ENCODE measurements around the gene HSD17B14. TPM values are rescaled to one million over a fixed set of nuclear protein-coding genes. Genes with fewer than 3 reads are reported as not detected.

Gene HSD17B14
- total and polyA plus RNA-seq, 9 of the 15 experiments (the other 6 are each of a cell fraction or from before 2014, with no cell fraction given), result 0.16 TPM; not detected in 8

DNA sequence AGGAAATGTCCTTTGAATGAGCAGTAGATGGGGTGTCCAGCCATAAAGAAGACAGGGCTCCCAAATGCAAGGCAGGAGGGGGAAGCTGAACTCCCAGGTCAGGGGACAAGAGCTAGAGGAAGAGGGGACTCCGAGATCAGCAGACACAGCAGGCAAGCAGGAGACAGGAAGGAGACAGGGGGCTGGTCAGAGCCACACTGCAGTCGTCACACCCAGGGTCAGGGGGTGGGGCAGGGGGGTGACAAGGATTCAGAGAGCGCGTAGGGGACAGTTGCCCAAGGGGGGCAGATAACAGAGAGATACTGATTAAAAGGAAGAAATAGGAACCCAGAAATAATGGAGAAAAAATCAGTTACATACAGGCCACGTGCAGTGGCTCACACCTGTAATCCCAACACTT, 3.2 kb downstream of the HSD17B14 start:
- Histone ChIP-seq H3K4me3 (no peak overlapping the region), H3K27ac (ENCODE audit: extremely low read depth, low read depth, low read length) (no peak overlapping the region), H2AFZ (ENCODE audit: low read depth, low read length) (no peak overlapping the region), H4K20me1 (replicated peaks; ENCODE audit: control insufficient read depth, insufficient read depth, low read length) (no peaks in the 10 kb centered on the region), H3K9me3 (replicated peaks; ENCODE audit: control insufficient read depth, insufficient read depth, low read depth, low read length) (no peaks in the 10 kb centered on the region), H3K36me3 (ENCODE audit: control insufficient read depth, insufficient read depth, low read length) (no peaks in the 10 kb centered on the region; the same call in 1 of the 3 replicates), H3K27me3 (ENCODE audit: control insufficient read depth in 2 of 2, insufficient read depth in 2 of 2, low read length in 2 of 2) (no peaks in the 10 kb centered on the region), H3K9ac (ENCODE audit: insufficient read depth in 1 of 2, low read depth in 2 of 2, low read length in 2 of 2) (peak overlapping the region in 1 of 2 experiments; percentile 47; a peak in 2 of 4 replicates), H3K4me1 (replicated peaks in 1 of 2; ENCODE audit: control insufficient read depth in 2 of 2, insufficient read depth in 2 of 2, low read length in 2 of 2) (peaks cover 17 to 46% of the 10 kb centered on the region in 2 experiments), H3K9me1 (ENCODE audit: control insufficient read depth, insufficient read depth, low read length) (peaks cover 4% of the 10 kb centered on the region), H3K79me2 (ENCODE audit: control insufficient read depth, insufficient read depth, low read length) (no peaks in the 10 kb centered on the region), H3K4me2 (ENCODE audit: insufficient read depth, low read length) (no peak overlapping the region)
- TF ChIP-seq ADNP (tag; IDR thresholded peaks at IDR 0.05) (no peak), ETV5 (CRISPR knock-in tag; IDR thresholded peaks at IDR 0.05; ENCODE audit: low read depth) (no peak), EGR1 (conservative IDR thresholded peaks at IDR 0.05) (peak; percentile 35; the same call in 1 of the 2 replicates)
- no peak for ATAC-seq
- WGBS (ENCODE audit: insufficient coverage, low coverage, missing lambda C conversion rate), result 7% methylated on average over 5 of the region's 5 CpGs
- BruUV-seq (replicated peaks), result no TSS peak
- in situ Hi-C loops (cut with MboI), result no loop called here
- no peak for FAIRE-seq
- ChIA-PET POLR2A (interaction anchor here (0.6 to 0.9 kb wide), 2 partner anchors 16 to 39 kb away, joined by 3 to 4 read pairs; no protein-coding TSS in a partner anchor), CTCF (ENCODE audit: low intra/inter-chr PET ratio) (no interaction called here)
- intact Hi-C loops (cut with micrococcal nuclease), result no loop called here
- no peak for DNase-seq (ENCODE audit: extremely low read depth in 1 of 4, low spot score in 3 of 4)

DNA sequence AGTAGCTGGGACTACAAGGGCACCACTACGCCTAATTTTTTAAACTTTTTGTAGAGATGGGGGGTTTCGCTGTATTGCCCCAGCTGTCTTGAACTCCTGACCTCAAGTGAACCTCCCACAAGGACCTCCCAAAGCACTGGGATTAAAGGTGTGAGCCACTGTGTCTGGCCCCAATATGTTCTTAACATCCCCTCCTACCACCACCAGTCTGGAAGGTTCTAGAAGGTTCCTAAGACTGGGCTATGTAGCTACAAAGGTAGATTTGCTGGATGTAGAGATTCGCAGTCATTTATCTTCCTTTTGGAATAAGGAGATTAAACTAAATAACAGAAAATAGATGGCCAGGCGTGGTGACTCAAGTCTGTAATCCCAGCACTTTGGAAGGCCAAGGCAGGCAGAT, 5.3 kb downstream of the HSD17B14 start:
- intact Hi-C loops (cut with micrococcal nuclease), result no loop called here
- no TSS peak for BruUV-seq (replicated peaks)
- no peak overlapping the region for H3K27ac ChIP-seq (ENCODE audit: extremely low read depth, low read depth, low read length)
- CTCF ChIA-PET (ENCODE audit: low intra/inter-chr PET ratio), result no interaction called here
- POLR2A ChIA-PET, result interaction anchor here (0.6 to 1.3 kb wide), 6 partner anchors 9 to 134 kb away, joined by 3 to 4 read pairs (median 4); partner anchors contain the start of genes FTL and PPP1R15A
- H3K9me1 ChIP-seq (ENCODE audit: control insufficient read depth, insufficient read depth, low read length), result peaks cover 2% of the 10 kb centered on the region
- no peak overlapping the region for H2AFZ ChIP-seq (ENCODE audit: low read depth, low read length)
- H3K79me2 ChIP-seq (ENCODE audit: control insufficient read depth, insufficient read depth, low read length), result no peaks in the 10 kb centered on the region
- no peaks in the 10 kb centered on the region for H3K27me3 ChIP-seq (ENCODE audit: control insufficient read depth in 2 of 2, insufficient read depth in 2 of 2, low read length in 2 of 2)
- DNase-seq (ENCODE audit: extremely low read depth in 1 of 4, low spot score in 3 of 4) (no peak), ATAC-seq (no peak), FAIRE-seq (peak; percentile 72)
- no peaks in the 10 kb centered on the region for H4K20me1 ChIP-seq (replicated peaks; ENCODE audit: control insufficient read depth, insufficient read depth, low read length)
- TF ChIP-seq ZNF263 (CRISPR knock-in tag; IDR thresholded peaks at IDR 0.05; ENCODE audit: borderline replicate concordance), result no peak
- TF ChIP-seq PHF21A (IDR thresholded peaks at IDR 0.05; ENCODE audit: borderline replicate concordance, low read depth), result no peak
- no peak for TF ChIP-seq RCOR1 (IDR thresholded peaks at IDR 0.05; ENCODE audit: borderline replicate concordance in 1 of 2, low read depth in 2 of 2, low read length in 2 of 2)
- TF ChIP-seq SNIP1 (IDR thresholded peaks at IDR 0.05; ENCODE audit: low read depth), result no peak
- TF ChIP-seq U2AF1 (optimal IDR thresholded peaks at IDR 0.05; ENCODE audit: low read depth, low read length), result no peak
- TF ChIP-seq, protein P1, sequence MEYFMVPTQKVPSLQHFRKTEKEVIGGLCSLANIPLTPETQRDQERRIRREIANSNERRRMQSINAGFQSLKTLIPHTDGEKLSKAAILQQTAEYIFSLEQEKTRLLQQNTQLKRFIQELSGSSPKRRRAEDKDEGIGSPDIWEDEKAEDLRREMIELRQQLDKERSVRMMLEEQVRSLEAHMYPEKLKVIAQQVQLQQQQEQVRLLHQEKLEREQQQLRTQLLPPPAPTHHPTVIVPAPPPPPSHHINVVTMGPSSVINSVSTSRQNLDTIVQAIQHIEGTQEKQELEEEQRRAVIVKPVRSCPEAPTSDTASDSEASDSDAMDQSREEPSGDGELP (CRISPR knock-in tag; IDR thresholded peaks at IDR 0.05; ENCODE audit: borderline replicate concordance), result no peak
- no peak for TF ChIP-seq POLR2AphosphoS5 (IDR thresholded peaks at IDR 0.05; ENCODE audit: control insufficient read depth, insufficient read depth, low read depth, low read length)
- TF ChIP-seq ZNF76 (CRISPR knock-in tag; IDR thresholded peaks at IDR 0.05; ENCODE audit: borderline replicate concordance), result no peak
- TF ChIP-seq THRAP3 (IDR thresholded peaks at IDR 0.05; ENCODE audit: borderline replicate concordance), result no peak
- TF ChIP-seq CBFB (CRISPR knock-in tag; IDR thresholded peaks at IDR 0.05), result no peak
- WGBS (ENCODE audit: insufficient coverage, low coverage, missing lambda C conversion rate), result 89% methylated on average over 4 of the region's 4 CpGs
- in situ Hi-C loops (cut with MboI), result no loop called here
- H3K4me2 ChIP-seq (ENCODE audit: insufficient read depth, low read length), result no peak overlapping the region
- no peak overlapping the region for H3K4me3 ChIP-seq
- H3K4me1 ChIP-seq (replicated peaks in 1 of 2; ENCODE audit: control insufficient read depth in 2 of 2, insufficient read depth in 2 of 2, low read length in 2 of 2), result peaks cover 15 to 31% of the 10 kb centered on the region in 2 experiments
- no peaks in the 10 kb centered on the region; the same call in 2 of the 3 replicates for H3K36me3 ChIP-seq (ENCODE audit: control insufficient read depth, insufficient read depth, low read length)
- H3K9ac ChIP-seq (ENCODE audit: insufficient read depth in 1 of 2, low read depth in 2 of 2, low read length in 2 of 2), result no peak overlapping the region
- H3K9me3 ChIP-seq (replicated peaks; ENCODE audit: control insufficient read depth, insufficient read depth, low read depth, low read length), result no peaks in the 10 kb centered on the region

Measured in K562 (cell line).